Activated T-cell treated with anti-CD3 and anti-CD28 coated beads, Interleukin-2, amount 50 U/mL, for 4 hours (primary cell): Measurements from ENCODE around the gene OSBPL8. TPM values are rescaled to one million over a fixed set of nuclear protein-coding genes. Genes with fewer than 3 reads are reported as not detected.
"Not testable (repeated sequence)": the region's sequence is repeated elsewhere in the genome, so short reads cannot be mapped to it uniquely, and the experiment has no call there.

ENCODE experiments used
- ATAC-seq, 2 donors: fragments of 200-7000 bp; cut with Tn5 transposase; one replicate each; pipeline ENCODE4 v1.10.0; 2021
- DNase-seq: peaks from one replicate; pipeline ENCODE4 v3.0.0-alpha.2; 2020
- H3K27me3 Mint-ChIP-seq: one replicate; pipeline ENCODE4 v1.8.0; 2021; ENCODE audit warnings: low read depth, mixed read lengths
- H3K36me3 Mint-ChIP-seq: one replicate; pipeline ENCODE4 v1.8.0; 2022; ENCODE audit warnings: mixed read lengths; ENCODE audit not compliant: insufficient read depth
- H3K4me1 Mint-ChIP-seq: one replicate; pipeline ENCODE4 v1.8.0; 2021; ENCODE audit warnings: low read depth, mixed read lengths
- H3K4me3 Mint-ChIP-seq: one replicate; pipeline ENCODE4 v1.8.0; 2021; ENCODE audit warnings: mild to moderate bottlenecking, moderate library complexity, mixed read lengths
- H3K9me3 Mint-ChIP-seq: one replicate; pipeline ENCODE4 v1.8.0; 2021; ENCODE audit warnings: mixed read lengths
- total RNA-seq, 3 donors: library from RNA; stranded (reverse); gene quantifications; one replicate each; pipeline ENCODE4 v1.2.1, GENCODE V29; 2021

The OSBPL8 gene
- total RNA-seq, 3 donors from 2014 or later, result 81.3 to 91.9 (median 87.3) TPM

DNA sequence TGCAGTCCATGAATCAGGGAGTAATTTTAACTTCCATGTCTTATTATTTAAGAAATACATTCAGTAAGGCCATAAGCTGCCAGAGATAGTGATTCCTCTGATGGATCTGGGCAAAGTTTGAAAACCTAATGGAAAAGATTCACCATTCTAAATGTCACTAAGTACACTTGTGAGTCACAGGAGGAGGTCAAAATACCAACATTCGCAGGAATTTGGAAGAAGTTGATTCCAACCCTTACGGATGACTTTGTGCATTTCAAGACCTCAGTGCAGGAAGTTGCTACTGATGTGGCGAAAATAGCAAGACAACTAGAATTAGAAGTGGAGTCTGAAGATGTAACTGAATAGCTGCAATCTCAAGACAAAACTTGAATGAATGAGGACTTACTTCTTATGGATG is 69.8 kb downstream of the OSBPL8 start:
- Mint-ChIP-seq H3K4me3 (no peak overlapping the region), H3K27me3 (no peaks in the 10 kb centered on the region), H3K4me1 (peaks cover 31% of the 10 kb centered on the region), H3K36me3 (peaks cover 42% of the 10 kb centered on the region), H3K9me3 (peaks cover 21% of the 10 kb centered on the region)
- ATAC-seq (no peak), DNase-seq (no peak)

DNA sequence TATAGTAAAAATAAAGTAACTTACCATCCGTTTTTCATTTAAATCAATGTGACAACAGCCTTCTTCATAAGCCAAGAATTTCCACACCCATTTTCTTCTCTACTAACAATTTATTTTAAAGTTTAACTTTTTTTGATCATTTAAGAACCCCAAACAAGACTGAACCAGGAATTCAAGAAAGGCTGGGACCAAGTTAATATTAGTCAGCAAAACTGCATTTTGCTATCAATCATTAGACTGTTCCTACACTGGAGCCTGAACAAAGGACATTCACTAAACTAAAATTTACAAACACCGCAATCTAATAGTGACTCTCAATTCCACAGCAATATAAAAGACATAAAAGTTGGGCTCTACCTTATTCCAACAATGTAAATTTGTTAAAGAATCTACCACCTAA is 73.6 kb downstream of the OSBPL8 start:
- DNase-seq (no peak), ATAC-seq (no peak)
- Mint-ChIP-seq H3K4me1 (peaks cover 31% of the 10 kb centered on the region), H3K9me3 (no peaks in the 10 kb centered on the region), H3K27me3 (no peaks in the 10 kb centered on the region), H3K36me3 (peaks cover 30% of the 10 kb centered on the region), H3K4me3 (no peak overlapping the region)

DNA sequence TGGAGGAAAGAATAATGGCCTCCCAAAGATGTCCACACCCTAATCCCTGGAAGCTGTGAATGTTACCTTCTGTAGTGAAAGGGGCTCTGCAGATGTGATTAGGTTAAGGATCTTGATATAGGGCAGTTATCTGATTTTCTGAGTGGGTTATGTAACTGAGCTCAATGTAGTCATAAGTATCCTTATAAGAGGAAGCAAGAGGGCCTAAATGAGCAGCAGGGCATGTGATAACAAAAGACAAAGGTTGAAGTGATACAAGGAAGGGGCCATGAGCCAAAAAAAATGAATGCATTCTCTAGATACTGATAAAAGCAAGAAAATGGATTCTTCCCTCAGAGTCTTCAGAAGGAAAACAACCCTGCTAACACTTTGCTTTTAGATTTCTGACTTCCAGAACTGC is 78.8 kb downstream of the OSBPL8 start:
- Mint-ChIP-seq H3K27me3 (no peaks in the 10 kb centered on the region), H3K9me3 (no peaks in the 10 kb centered on the region), H3K4me1 (peaks cover 18% of the 10 kb centered on the region), H3K36me3 (peaks cover 8% of the 10 kb centered on the region), H3K4me3 (no peak overlapping the region)
- ATAC-seq, result no peak
- no peak for DNase-seq

DNA sequence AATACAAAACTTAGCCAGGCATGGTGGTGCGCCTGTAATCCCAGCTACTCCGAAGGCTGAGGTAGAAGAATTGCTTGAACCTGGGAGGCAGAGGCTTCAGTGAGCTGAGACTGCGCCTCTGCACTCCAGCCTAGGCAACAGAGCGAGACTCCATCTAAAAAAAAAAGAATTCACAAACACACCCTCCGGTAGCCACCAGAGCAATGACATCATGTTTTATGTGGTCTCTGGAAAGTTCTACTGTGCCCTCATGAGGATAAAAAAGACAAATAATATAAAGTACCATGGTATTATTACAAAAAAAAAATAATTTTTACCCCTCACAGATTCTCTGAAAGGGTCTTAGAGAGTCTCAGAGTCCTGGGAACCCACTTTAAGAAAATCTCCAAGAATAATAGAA is 81.5 kb downstream of the OSBPL8 start:
- DNase-seq (no peak), ATAC-seq (no peak)
- H3K4me3 Mint-ChIP-seq, result no peak overlapping the region
- H3K4me1 Mint-ChIP-seq, result peaks cover 19% of the 10 kb centered on the region
- H3K9me3 Mint-ChIP-seq, result no peaks in the 10 kb centered on the region
- no peaks in the 10 kb centered on the region for H3K27me3 Mint-ChIP-seq
- peaks cover 4% of the 10 kb centered on the region for H3K36me3 Mint-ChIP-seq

DNA sequence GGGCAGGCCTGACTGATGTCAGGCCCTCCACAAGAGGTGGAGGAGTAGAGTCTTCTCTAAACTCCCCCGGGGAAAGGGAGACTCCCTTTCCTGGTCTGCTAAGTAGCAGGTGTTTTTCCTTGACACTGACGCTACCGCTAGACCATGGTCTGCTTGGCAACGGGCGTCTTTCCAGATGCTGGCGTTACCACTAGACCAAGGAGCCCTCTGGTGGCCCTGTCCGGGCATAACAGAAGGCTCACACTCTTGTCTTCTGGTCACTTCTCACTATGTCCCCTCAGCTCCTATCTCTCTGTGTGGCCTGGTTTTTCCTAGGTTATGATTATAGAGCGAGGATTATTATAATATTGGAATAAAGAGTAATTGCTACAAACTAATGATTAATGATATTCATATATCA is 86.7 kb downstream of the OSBPL8 start:
- H3K4me3 Mint-ChIP-seq, H3K36me3 Mint-ChIP-seq, H3K9me3 Mint-ChIP-seq, ATAC-seq, H3K27me3 Mint-ChIP-seq, DNase-seq: not testable (repeated sequence)
- peaks cover 17% of the 10 kb centered on the region for H3K4me1 Mint-ChIP-seq

DNA sequence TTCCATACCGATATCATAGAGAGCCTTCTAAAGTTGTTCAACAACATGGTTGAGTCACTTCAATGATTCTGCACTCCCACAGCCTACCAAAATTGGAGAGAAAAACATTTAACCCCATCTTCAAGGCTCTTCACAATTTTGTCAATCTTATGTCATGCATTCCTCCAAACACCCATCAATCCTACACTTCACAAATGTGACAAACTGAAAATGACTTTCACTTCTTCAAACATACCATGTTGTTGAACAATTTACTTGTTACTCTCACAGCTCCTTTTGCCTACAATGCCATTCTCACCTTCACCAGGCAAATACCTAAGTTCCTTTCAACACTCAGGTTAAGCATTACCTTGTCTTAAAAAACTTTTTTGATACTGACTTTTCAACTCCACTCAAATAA is 88.0 kb downstream of the OSBPL8 start:
- Mint-ChIP-seq H3K36me3 (peaks cover 2% of the 10 kb centered on the region), H3K27me3 (no peaks in the 10 kb centered on the region), H3K4me1 (peaks cover 21% of the 10 kb centered on the region), H3K9me3 (no peaks in the 10 kb centered on the region), H3K4me3 (no peak overlapping the region)
- DNase-seq (no peak), ATAC-seq (peak in 1 of 2 donors; percentile 48)

DNA sequence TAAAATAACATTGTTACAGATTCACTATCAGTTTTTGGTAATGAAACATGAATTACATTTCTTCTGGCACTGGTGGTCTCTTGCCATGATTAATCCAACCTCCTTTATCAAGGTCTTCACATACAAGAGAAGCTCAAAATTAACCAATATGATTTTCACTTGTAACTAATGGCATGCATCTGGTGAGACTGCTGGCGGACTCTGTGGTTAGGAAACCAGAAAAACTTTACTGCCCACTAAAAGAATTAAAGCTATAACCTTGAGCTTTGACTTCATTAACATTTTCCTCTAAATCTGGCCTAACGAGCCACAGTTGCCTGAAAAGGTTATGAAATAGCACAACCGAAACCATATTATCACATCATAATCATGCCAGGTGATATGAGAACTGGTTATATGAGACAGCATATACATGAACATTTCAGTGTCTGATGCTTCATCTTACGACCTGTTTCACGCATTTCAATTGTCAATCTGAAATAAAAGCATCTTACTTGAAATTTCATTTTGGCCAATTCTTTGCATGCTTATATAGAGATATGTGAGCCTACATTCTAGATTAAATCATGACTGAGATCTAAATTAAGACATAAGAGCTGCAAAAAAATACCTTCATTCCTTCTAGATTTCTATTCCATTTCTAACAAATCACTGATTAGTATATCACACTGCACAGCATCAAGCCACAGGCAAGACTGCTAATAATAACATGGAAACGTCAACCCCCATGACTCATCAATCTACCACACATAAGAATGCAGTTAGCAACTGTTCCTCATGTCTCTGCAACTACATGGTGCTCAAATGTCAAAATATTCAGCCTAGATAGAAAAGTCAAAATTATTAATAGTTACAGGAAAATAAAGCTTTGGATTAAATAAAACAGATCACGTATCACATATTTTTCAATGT is 89.3 kb downstream of the OSBPL8 start:
- Mint-ChIP-seq H3K36me3 (peaks cover 2% of the 10 kb centered on the region), H3K9me3 (no peaks in the 10 kb centered on the region), H3K4me1 (peaks cover 14% of the 10 kb centered on the region), H3K4me3 (no peak overlapping the region), H3K27me3 (no peaks in the 10 kb centered on the region)
- DNase-seq, result no peak
- peak; percentile 79 to 85 for ATAC-seq

DNA sequence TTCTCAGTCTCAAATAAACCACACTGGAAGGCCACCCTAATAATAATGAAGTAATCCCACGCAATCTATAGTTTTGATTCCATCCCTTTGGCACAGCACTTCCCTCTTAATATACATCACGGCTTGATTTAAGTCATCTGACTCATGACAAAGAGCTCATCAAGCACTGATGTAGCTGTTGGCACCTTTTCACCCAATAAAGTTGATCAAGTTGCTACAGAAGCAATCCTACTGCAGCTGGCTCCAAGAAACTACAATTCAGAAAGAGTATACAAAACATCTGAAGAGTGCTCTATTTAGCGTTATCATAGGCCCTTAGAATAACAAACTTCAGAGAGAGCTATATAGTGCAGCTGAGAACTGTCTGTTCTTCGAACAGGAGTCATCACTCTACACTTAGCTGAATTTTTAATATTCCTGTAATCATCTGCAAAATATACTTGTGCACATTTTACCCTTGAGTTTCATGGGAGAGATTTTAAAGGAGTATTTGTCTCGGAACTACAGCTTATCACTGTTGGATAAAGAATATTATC is 94.9 kb downstream of the OSBPL8 start:
- Mint-ChIP-seq H3K27me3 (no peaks in the 10 kb centered on the region), H3K4me1 (peaks cover 34% of the 10 kb centered on the region), H3K36me3 (peaks cover 4% of the 10 kb centered on the region), H3K9me3 (no peaks in the 10 kb centered on the region), H3K4me3 (no peak overlapping the region)
- ATAC-seq (no peak), DNase-seq (no peak)

DNA sequence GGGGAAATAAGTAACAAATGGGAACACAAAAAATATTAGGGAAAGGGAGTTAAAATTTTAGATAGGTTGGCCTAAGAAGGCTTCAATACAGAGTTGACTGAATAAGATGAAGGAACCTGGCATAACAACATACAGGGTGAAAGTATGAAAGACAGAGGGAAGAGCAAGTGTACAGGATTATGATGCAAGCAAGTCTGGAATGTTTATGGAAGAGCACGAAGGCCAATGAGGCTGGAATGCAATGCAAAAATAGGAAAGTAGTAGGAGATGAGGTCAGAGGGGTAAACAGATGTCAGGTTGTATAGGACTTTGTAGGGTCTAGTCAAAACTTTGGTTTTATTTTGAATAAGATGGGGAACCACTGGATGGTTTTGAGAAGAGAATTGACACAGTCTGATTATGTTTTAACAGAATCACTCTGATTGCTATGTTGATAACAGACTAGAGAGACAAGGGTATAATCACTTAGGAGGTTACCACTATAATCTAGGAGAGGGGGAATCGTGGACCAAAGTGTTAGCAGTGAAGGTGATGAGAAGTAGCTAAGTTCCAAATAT is 96.8 kb downstream of the OSBPL8 start:
- Mint-ChIP-seq H3K27me3 (no peaks in the 10 kb centered on the region), H3K36me3 (peaks cover 4% of the 10 kb centered on the region), H3K9me3 (no peaks in the 10 kb centered on the region), H3K4me1 (peaks cover 37% of the 10 kb centered on the region), H3K4me3 (no peak overlapping the region)
- ATAC-seq (peak; percentile 27 to 28), DNase-seq (no peak)

DNA sequence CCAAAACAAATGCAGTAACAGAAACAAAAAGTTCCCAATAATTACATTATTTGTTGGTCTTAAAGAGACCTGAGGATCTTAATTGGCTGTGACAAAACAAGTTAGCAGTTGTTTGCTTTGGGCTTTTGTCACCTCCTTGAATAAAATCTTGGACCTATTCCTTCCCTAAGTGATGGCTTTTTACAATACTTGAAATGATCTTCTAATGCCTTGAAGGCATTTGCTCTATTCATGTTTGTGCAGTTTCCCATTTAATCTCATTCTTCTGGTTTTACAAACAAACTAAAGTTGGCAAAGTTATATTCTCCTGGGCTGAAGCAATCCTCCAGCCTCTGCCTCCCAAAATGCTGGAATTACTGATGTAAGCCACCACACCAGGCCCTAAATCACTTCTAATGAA is 98.8 kb downstream of the OSBPL8 start:
- Mint-ChIP-seq H3K27me3 (no peaks in the 10 kb centered on the region), H3K4me3 (no peak overlapping the region)

DNA sequence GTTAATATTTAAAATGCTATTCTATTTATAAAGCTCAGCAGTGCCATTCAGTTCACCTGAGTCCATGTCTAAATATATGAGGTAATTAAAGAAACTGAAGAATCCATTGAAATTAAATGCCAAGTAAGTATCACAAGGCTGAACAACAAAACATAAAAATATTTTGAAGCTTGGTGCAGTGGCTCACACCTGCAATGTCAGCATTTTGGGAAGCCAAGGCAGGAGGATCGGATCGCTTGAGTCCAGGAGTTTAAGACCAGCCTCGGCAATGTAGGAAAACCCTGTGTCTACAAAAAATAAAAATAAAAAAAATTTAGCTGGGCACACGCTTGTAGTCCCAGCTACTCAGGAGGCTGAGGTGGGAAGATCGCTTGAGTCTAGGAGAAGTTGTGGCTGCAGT is 101.8 kb downstream of the OSBPL8 start:
- Mint-ChIP-seq H3K9me3 (no peaks in the 10 kb centered on the region), H3K36me3 (peaks cover under 1% of the 10 kb centered on the region)
- ATAC-seq, result no peak

More for the DNA sequence above, 98.8 kb downstream of the OSBPL8 start:
- DNase-seq (no peak), ATAC-seq (no peak)
- Mint-ChIP-seq H3K36me3 (peaks cover 4% of the 10 kb centered on the region), H3K4me1 (peaks cover 39% of the 10 kb centered on the region), H3K9me3 (no peaks in the 10 kb centered on the region)

DNA sequence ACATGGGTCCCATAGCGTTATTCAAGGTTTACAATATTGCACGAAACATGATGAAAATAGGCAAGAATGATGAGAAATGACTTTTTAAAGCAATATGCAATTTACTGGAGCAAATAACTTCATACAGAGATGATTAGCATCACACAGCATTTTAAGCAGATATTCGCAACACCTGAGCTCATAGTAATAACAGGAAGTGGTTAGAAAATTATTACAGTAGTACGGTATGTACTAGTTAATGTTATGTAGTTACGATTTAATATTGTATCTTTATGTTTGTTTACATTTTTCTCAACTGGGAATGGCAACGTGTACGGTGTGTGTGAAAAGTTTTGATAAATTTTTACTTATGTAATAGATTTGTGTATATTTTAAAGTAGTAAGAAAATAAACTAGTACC is 102.6 kb downstream of the OSBPL8 start:
- no peak overlapping the region for H3K4me3 Mint-ChIP-seq
- ATAC-seq (no peak), DNase-seq (no peak)
- no peaks in the 10 kb centered on the region for H3K9me3 Mint-ChIP-seq
- H3K36me3 Mint-ChIP-seq, result peaks cover 7% of the 10 kb centered on the region
- peaks cover 35% of the 10 kb centered on the region for H3K4me1 Mint-ChIP-seq
- H3K27me3 Mint-ChIP-seq, result no peaks in the 10 kb centered on the region

More for the DNA sequence above, 101.8 kb downstream of the OSBPL8 start:
- no peak for DNase-seq
- H3K4me1 Mint-ChIP-seq, result peaks cover 37% of the 10 kb centered on the region
- H3K27me3 Mint-ChIP-seq, result no peaks in the 10 kb centered on the region
- H3K4me3 Mint-ChIP-seq, result no peak overlapping the region

DNA sequence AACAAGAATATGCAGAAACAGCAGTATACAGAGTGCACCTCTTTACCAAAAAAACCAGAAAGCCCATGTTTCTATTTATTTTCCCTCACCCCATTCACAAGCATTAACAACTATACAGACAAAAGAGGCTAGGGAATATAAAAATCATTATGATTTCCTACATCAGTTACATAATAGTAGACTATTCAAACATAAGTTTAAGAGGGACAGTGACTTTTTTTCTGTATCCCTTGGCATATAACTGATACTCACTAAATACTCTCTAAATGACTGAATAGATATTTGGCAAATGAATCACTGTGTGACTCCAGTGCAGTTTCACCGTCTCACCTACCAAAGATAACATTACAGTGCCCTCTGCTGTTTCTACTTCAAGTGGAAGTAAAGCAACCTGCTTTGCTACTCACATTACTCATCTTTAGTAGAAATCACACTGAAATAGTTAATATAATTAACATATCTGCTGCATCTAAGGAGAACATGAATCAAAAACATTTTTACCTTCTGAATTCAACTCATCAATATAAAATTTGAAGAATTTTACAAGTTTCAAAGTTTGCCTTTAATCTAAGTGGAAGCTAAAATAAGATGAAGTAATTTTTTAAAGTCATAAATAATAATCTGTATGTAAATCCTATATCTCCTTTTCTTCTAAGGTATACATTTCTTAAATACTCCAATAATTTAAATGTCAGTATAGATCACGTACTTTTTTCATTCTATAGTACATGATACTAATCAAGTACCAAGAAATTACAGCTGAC is 103.8 kb downstream of the OSBPL8 start:
- Mint-ChIP-seq H3K4me1 (peaks cover 29% of the 10 kb centered on the region), H3K27me3 (no peaks in the 10 kb centered on the region), H3K4me3 (no peak overlapping the region), H3K9me3 (no peaks in the 10 kb centered on the region), H3K36me3 (peaks cover 9% of the 10 kb centered on the region)
- ATAC-seq (peak; percentile 97 to 99), DNase-seq (no peak)

DNA sequence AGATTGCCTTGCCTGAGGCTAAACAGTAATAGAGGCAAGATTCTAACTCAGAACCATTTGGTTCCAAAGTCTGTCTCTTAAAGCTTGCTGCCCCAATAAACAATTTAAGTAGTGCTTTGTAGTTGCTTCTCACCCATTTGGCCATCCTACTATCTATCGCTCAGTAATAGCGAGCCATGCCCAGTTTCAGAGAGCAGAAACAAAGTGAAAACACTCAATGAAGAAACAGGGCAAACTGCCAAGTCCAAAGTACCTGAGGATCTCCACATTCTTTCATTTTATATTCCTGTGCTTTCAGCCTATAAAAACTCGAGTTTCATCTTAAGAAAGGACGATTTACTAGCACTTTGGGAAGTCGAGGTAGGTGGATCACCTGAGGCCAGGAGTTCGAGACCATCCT is 108.0 kb downstream of the OSBPL8 start:
- Mint-ChIP-seq H3K4me1 (peaks cover 32% of the 10 kb centered on the region), H3K9me3 (no peaks in the 10 kb centered on the region), H3K4me3 (no peak overlapping the region), H3K27me3 (no peaks in the 10 kb centered on the region), H3K36me3 (peaks cover 29% of the 10 kb centered on the region)
- DNase-seq, result no peak
- no peak for ATAC-seq
